Measurements from ENCODE around the gene SLC6A8.
"Not testable (repeated sequence)": the region's sequence is repeated elsewhere in the genome, so short reads cannot be mapped to it uniquely, and the experiment has no call there.

SLC6A8 gene

GRCh38 chrX:153728951-153729631, 41.4 kb downstream of the SLC6A8 start:
- in situ Hi-C loops (cut with HindIII; ENCODE audit: low sequenced_read_pairs): no loop called here

GRCh38 chrX:153730115-153730514, 42.4 kb downstream of the SLC6A8 start:
- in situ Hi-C loops (cut with HindIII; ENCODE audit: low sequenced_read_pairs): not testable (repeated sequence)

- in situ Hi-C loops (cut with HindIII; ENCODE audit: low sequenced_read_pairs): no loop called here
Measured at GRCh38 chrX:153731117-153731844, 43.6 kb downstream of the SLC6A8 start.

GRCh38 chrX:153731845-153732215, 44.1 kb downstream of the SLC6A8 start:
- in situ Hi-C loops (cut with HindIII; ENCODE audit: low sequenced_read_pairs): no loop called here

- in situ Hi-C loops (cut with HindIII; ENCODE audit: low sequenced_read_pairs): no loop called here
Measured at GRCh38 chrX:153732401-153732800, 44.7 kb downstream of the SLC6A8 start.

GRCh38 chrX:153733651-153734240, 46.0 kb downstream of the SLC6A8 start:
- in situ Hi-C loops (cut with HindIII; ENCODE audit: low sequenced_read_pairs): no loop called here

GRCh38 chrX:153734871-153735270, 47.1 kb downstream of the SLC6A8 start:
- in situ Hi-C loops (cut with HindIII; ENCODE audit: low sequenced_read_pairs): no loop called here

GRCh38 chrX:153735274-153735673, 47.5 kb downstream of the SLC6A8 start:
- in situ Hi-C loops (cut with HindIII; ENCODE audit: low sequenced_read_pairs): no loop called here

- in situ Hi-C loops (cut with HindIII; ENCODE audit: low sequenced_read_pairs): no loop called here
Measured at GRCh38 chrX:153736071-153736820, 48.5 kb downstream of the SLC6A8 start.

- in situ Hi-C loops (cut with HindIII; ENCODE audit: low sequenced_read_pairs): no loop called here
Measured at GRCh38 chrX:153736871-153737441, 49.2 kb downstream of the SLC6A8 start.

- in situ Hi-C loops (cut with HindIII; ENCODE audit: low sequenced_read_pairs): no loop called here
Measured at GRCh38 chrX:153738056-153738605, 50.4 kb downstream of the SLC6A8 start.

- in situ Hi-C loops (cut with HindIII; ENCODE audit: low sequenced_read_pairs): no loop called here
Measured at GRCh38 chrX:153739754-153740486, 52.2 kb downstream of the SLC6A8 start.

GRCh38 chrX:153740631-153741222, 53.0 kb downstream of the SLC6A8 start:
- in situ Hi-C loops (cut with HindIII; ENCODE audit: low sequenced_read_pairs): no loop called here

GRCh38 chrX:153741446-153741845, 53.7 kb downstream of the SLC6A8 start:
- in situ Hi-C loops (cut with HindIII; ENCODE audit: low sequenced_read_pairs): no loop called here

- in situ Hi-C loops (cut with HindIII; ENCODE audit: low sequenced_read_pairs): not testable (repeated sequence)
Measured at GRCh38 chrX:153742111-153742510, 54.4 kb downstream of the SLC6A8 start.

- in situ Hi-C loops (cut with HindIII; ENCODE audit: low sequenced_read_pairs): not testable (repeated sequence)
Measured at GRCh38 chrX:153742796-153743467, 55.2 kb downstream of the SLC6A8 start.

GRCh38 chrX:153743468-153744209, 55.9 kb downstream of the SLC6A8 start:
- in situ Hi-C loops (cut with HindIII; ENCODE audit: low sequenced_read_pairs): not testable (repeated sequence)
